Body of pancreas (tissue), 4 donors: ENCODE measurements around the gene NOS1. TPM values are rescaled to one million over a fixed set of nuclear protein-coding genes. Genes with fewer than 3 reads are reported as not detected.

Source experiments
- ATAC-seq: fragments of 150-250 bp; one replicate; pipeline ENCODE4 v1.9.1; 2016
- DNase-seq, 4 donors: peaks; one replicate each; pipeline ENCODE4 v3.0.0-alpha.2; 2019
- H3K27ac ChIP-seq, 4 donors: fragments of 200-600 bp; sonication (generic); 1 replicate in 3 of 4; 2 replicates in 1 of 4; pipeline versions ENCODE4 v1.5.1 to v1.6.1; 2016 to 2019; ENCODE audit warnings: mild to moderate bottlenecking in 1 of 4, mixed read lengths in 1 of 4, moderate library complexity in 1 of 4
- H3K27me3 ChIP-seq, 2 donors: fragments of 200-600 bp; sonication (generic); one replicate each; pipeline ENCODE4 v1.6.0; 2016; ENCODE audit warnings: mild to moderate bottlenecking in 1 of 2
- H3K36me3 ChIP-seq, 2 donors: fragments of 200-600 bp; sonication (generic); replicated peaks in 1 of 2; 2 replicates each; pipeline ENCODE4 v1.5.1; 2016; ENCODE audit warnings: low read depth in 2 of 2; ENCODE audit not compliant: insufficient read depth in 1 of 2
- H3K4me1 ChIP-seq: fragments of 200-600 bp; sonication (generic); one replicate; pipeline ENCODE4 v1.6.0; 2016
- H3K4me3 ChIP-seq, 2 donors: fragments of 200-600 bp; sonication (generic); 1 replicate in 1 of 2; 2 replicates in 1 of 2; pipeline ENCODE4 v1.5.1; 2016 to 2019
- H3K9me3 ChIP-seq, 3 donors: fragments of 200-600 bp; sonication (generic); 1 replicate in 2 of 3; 2 replicates in 1 of 3; pipeline ENCODE4 v1.5.1; 2016
- POLR2A ChIP-seq, 3 donors: fragments of 450-650 bp; IDR thresholded peaks; one replicate each; pipeline ENCODE4 v1.6.1; 2016; ENCODE audit warnings: antibody characterized with exemption in 3 of 3, mild to moderate bottlenecking in 2 of 3
- WGBS, 2 donors: methylation state at CpG; one replicate each; pipeline ENCODE4 v1.1.5; 2017; 5-methylcytosine and 5-hydroxymethylcytosine counted together
- intact Hi-C: fragments of 100-400 bp; cut with DNase I; formaldehyde crosslinking; loops from one replicate; pipeline ENCODE4 v1.15.1; 2023
- total RNA-seq, 2 donors: library from RNA; depleted of rRNA; stranded (reverse); fragments of >200 nt; gene quantifications; one replicate each; pipeline ENCODE4 v1.1.0, GENCODE V29; 2016
- TF ChIP-seq, protein P1 (sequence below), 7 experiments: fragments of 450-650 bp in 4 of 7; fragments of 200-600 bp in 3 of 7; sonication (generic) in 3 of 7; IDR thresholded peaks; one replicate each; pipeline ENCODE4 v1.5.1; 2016 to 2019; ENCODE audit warnings: antibody characterized with exemption in 7 of 7

Gene NOS1
- total RNA-seq, 2 donors from 2014 or later = 0.78 to 12.9 TPM

DNA sequence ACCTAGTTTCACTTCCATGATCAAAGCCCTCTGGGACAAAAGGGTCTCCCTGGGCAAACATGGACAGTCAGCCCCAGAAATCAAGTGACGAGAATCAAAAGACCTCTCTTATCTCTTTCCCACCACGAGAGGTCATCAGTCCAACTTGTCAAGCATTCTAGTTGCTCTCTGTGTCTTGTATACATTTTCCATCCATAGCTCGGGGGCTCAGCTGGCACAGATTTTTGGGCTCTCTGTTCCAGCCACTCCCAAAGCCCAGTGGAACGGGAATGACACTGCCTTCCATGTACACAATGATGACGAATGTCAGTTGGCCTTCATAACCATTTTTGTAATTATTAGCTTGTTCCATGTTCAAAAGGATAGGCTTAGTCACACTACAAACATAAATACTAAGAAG is 29.7 kb downstream of the NOS1 start:
- Histone ChIP-seq H3K27ac (no peak overlapping the region), H3K27me3 (no peaks in the 10 kb centered on the region), H3K4me3 (no peak overlapping the region), H3K36me3 (no peaks in the 10 kb centered on the region), H3K9me3 (no peaks in the 10 kb centered on the region), H3K4me1 (no peaks in the 10 kb centered on the region)
- no peak for ATAC-seq
- 51 to 66% methylated on average over 5 of the region's 5 CpGs for WGBS, 2 donors
- intact Hi-C loops = no loop called here
- DNase-seq = no peak
- TF ChIP-seq, protein P1, sequence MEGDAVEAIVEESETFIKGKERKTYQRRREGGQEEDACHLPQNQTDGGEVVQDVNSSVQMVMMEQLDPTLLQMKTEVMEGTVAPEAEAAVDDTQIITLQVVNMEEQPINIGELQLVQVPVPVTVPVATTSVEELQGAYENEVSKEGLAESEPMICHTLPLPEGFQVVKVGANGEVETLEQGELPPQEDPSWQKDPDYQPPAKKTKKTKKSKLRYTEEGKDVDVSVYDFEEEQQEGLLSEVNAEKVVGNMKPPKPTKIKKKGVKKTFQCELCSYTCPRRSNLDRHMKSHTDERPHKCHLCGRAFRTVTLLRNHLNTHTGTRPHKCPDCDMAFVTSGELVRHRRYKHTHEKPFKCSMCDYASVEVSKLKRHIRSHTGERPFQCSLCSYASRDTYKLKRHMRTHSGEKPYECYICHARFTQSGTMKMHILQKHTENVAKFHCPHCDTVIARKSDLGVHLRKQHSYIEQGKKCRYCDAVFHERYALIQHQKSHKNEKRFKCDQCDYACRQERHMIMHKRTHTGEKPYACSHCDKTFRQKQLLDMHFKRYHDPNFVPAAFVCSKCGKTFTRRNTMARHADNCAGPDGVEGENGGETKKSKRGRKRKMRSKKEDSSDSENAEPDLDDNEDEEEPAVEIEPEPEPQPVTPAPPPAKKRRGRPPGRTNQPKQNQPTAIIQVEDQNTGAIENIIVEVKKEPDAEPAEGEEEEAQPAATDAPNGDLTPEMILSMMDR (IDR thresholded peaks at IDR 0.05) = no peak
- no peak for TF ChIP-seq POLR2A (IDR thresholded peaks at IDR 0.05)

- TF ChIP-seq POLR2A (IDR thresholded peaks at IDR 0.05) = no peak
- TF ChIP-seq, protein P1 (IDR thresholded peaks at IDR 0.05) = no peak
- DNase-seq = no peak
Observed at GRCh38 chr12:117330441-117331113, 30.8 kb downstream of the NOS1 start.

GRCh38 chr12:117329756-117330155 is 31.7 kb downstream of the NOS1 start:
- H3K27ac ChIP-seq = no peak overlapping the region
- H3K36me3 ChIP-seq = no peaks in the 10 kb centered on the region
- 82 to 97% methylated on average over 8 of the region's 8 CpGs for WGBS, 2 donors
- H3K27me3 ChIP-seq = no peaks in the 10 kb centered on the region
- DNase-seq (no peak), ATAC-seq (no peak)
- TF ChIP-seq, protein P1 (IDR thresholded peaks at IDR 0.05) = no peak
- TF ChIP-seq POLR2A (IDR thresholded peaks at IDR 0.05) = no peak
- H3K9me3 ChIP-seq = no peaks in the 10 kb centered on the region
- intact Hi-C loops = no loop called here
- H3K4me3 ChIP-seq = no peak overlapping the region
- H3K4me1 ChIP-seq = no peaks in the 10 kb centered on the region

More at GRCh38 chr12:117330441-117331113, 30.8 kb downstream of the NOS1 start:
- Histone ChIP-seq H3K4me1 (no peaks in the 10 kb centered on the region), H3K36me3 (no peaks in the 10 kb centered on the region), H3K4me3 (no peak overlapping the region), H3K9me3 (no peaks in the 10 kb centered on the region), H3K27me3 (no peaks in the 10 kb centered on the region), H3K27ac (no peak overlapping the region)
- 89 to 98% methylated on average over 8 to 23 of the region's 27 CpGs for WGBS, 2 donors
- no peak for ATAC-seq
- intact Hi-C loops = no loop called here

DNA sequence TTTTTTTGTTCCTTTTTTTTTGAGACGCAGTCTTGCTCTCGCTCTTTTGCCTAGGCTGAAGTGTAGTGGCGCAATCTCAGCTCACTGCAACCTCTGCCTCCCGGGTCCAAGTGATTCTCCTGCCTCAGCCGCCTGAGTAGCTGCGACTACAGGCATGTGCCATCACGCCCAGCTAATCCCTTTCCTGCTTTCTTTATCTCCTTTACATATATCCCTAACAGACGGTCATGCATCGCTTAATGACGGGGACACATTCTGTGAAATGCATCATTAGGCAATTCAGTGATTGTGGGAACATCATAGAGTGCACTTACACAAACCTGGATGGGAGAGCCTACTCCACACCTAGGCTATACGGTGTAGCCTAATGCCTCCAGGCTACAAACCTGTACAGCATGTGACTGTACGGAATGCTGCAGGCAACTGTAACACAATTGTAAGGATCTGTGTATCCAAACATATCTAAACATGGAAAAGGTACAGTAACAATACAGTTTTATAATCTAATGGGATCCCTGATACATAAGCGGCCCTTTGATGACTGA is 32.8 kb downstream of the NOS1 start:
- intact Hi-C loops = no loop called here
- TF ChIP-seq, protein P1 (IDR thresholded peaks at IDR 0.05) = no peak
- no peak for TF ChIP-seq POLR2A (IDR thresholded peaks at IDR 0.05)
- H3K4me3 ChIP-seq = no peak overlapping the region
- DNase-seq = no peak
- no peak overlapping the region for H3K27ac ChIP-seq
- no peaks in the 10 kb centered on the region for H3K27me3 ChIP-seq
- no peaks in the 10 kb centered on the region for H3K4me1 ChIP-seq
- H3K9me3 ChIP-seq = no peaks in the 10 kb centered on the region
- H3K36me3 ChIP-seq = no peaks in the 10 kb centered on the region
- WGBS, 2 donors = 79 to 89% methylated on average over 13 of the region's 13 CpGs
- ATAC-seq = no peak

DNA sequence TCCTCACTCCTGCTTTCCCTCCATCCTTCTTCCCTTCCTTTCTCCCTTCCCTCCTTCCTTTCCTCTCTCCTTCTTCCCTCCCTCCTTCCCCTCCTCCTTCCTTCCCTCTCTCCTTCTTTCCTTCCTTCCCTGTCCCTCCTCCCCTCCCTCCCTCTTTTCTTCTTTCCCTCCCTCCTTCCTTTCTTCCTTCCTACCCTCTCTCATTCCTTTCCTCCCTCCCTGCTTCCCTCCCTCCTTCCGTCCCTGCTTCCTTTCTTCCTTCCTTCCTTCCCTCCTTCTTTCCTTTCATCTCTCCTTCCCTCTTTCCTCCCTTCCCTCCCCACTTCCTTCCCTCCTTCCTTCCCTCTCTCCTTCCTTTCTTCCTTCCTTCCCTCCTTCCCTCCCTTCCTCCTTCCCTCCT is 39.0 kb downstream of the NOS1 start:
- no peak overlapping the region for H3K4me3 ChIP-seq
- H3K9me3 ChIP-seq = no peaks in the 10 kb centered on the region
- H3K27ac ChIP-seq = no peak overlapping the region
- H3K4me1 ChIP-seq = no peaks in the 10 kb centered on the region
- no peaks in the 10 kb centered on the region for H3K36me3 ChIP-seq
- 75 to 90% methylated on average over 1 of the region's 1 CpG for WGBS, 2 donors
- H3K27me3 ChIP-seq = no peaks in the 10 kb centered on the region
- ATAC-seq = no peak
- DNase-seq = no peak
- intact Hi-C loops = no loop called here
- TF ChIP-seq, protein P1 (IDR thresholded peaks at IDR 0.05) = no peak
- TF ChIP-seq POLR2A (IDR thresholded peaks at IDR 0.05) = no peak
